Activated effector memory CD4-positive, alpha-beta T cell treated with Interleukin-2 at 50 U/mL for 16 hours (primary cell): Measurements from ENCODE around the gene C16orf87.

Source experiments
- DNase-seq: peaks from one replicate; pipeline ENCODE4 v3.0.0-alpha.2; 2020

C16orf87 gene

GRCh38 chr16:46753015-46753414, 78.0 kb downstream of the C16orf87 start:
- DNase-seq: no peak

GRCh38 chr16:46751381-46751780, 79.6 kb downstream of the C16orf87 start:
- DNase-seq: no peak

GRCh38 chr16:46748775-46749705, 81.9 kb downstream of the C16orf87 start:
- DNase-seq: no peak

- DNase-seq: no peak
Observed at GRCh38 chr16:46747777-46748651, 83.0 kb downstream of the C16orf87 start, which contains the start of gene MYLK3. TSS of gene MYLK3 (minus strand) at chr16:46748344. CDS start at chr16:46748193, 151 bp downstream.

GRCh38 chr16:46746821-46747776, 83.9 kb downstream of the C16orf87 start:
- DNase-seq: no peak
